HepG2 (cell line): Measurements from ENCODE around the gene CEP97.
"Not testable (repeated sequence)": the region's sequence is repeated elsewhere in the genome, so short reads cannot be mapped to it uniquely, and the experiment has no call there.

Experiments used
- CREB1 ChIP-seq, 2 experiments: fragments of 450-650 bp in 1 of 2; IDR thresholded peaks; 2 replicates each; pipeline ENCODE4 v1.6.1; 2016 to 2017; ENCODE audit warnings: control low read depth in 1 of 2, mild to moderate bottlenecking in 1 of 2, missing compliant biosample characterization in 1 of 2, missing genetic modification characterization in 1 of 2
- FOXM1 ChIP-seq: sonication (generic); formaldehyde crosslinking; IDR thresholded peaks from 2 replicates; pipeline ENCODE4 v1.5.0; 2020; ENCODE audit warnings: missing genetic modification reagents
- GABPA ChIP-seq, 2 experiments: IDR thresholded peaks; 2 replicates each; pipeline ENCODE4 v1.6.1; 2011 to 2016; ENCODE audit warnings: low read depth in 2 of 2, low read length in 1 of 2, missing biosample characterization in 1 of 2, missing genetic modification characterization in 1 of 2
- IRF2 ChIP-seq: IDR thresholded peaks from 2 replicates; pipeline ENCODE4 v1.6.1; 2018; ENCODE audit warnings: missing genetic modification reagents, missing compliant biosample characterization
- JUND ChIP-seq: sonication (generic); formaldehyde crosslinking; IDR thresholded peaks from 2 replicates; pipeline ENCODE4 v1.8.0; 2022; ENCODE audit warnings: mild to moderate bottlenecking, missing genetic modification reagents
- KMT2B ChIP-seq: IDR thresholded peaks from 2 replicates; pipeline ENCODE4 v1.6.1; 2016; ENCODE audit warnings: missing genetic modification reagents, missing compliant biosample characterization
- NR2F2 ChIP-seq: IDR thresholded peaks from 2 replicates; pipeline ENCODE4 v1.6.1; 2012; ENCODE audit warnings: low read depth, inconsistent platforms, borderline replicate concordance
- PHF21A ChIP-seq: sonication (generic); formaldehyde crosslinking; IDR thresholded peaks from 2 replicates; pipeline ENCODE4 v1.5.0; 2020; ENCODE audit warnings: mild to moderate bottlenecking, missing genetic modification reagents
- POLR2A ChIP-seq, 2 experiments: IDR thresholded peaks; 2 replicates each; pipeline ENCODE4 v1.6.1; 2011; ENCODE audit warnings: low read depth in 2 of 2, low read length in 2 of 2, mild to moderate bottlenecking in 1 of 2, moderate library complexity in 1 of 2; ENCODE audit not compliant: insufficient read depth in 1 of 2
- RXRA ChIP-seq: sonication (generic); formaldehyde crosslinking; IDR thresholded peaks from 2 replicates; pipeline ENCODE4 v1.5.1; 2020; ENCODE audit warnings: missing genetic modification reagents
- TCF7L2 ChIP-seq: IDR thresholded peaks from 2 replicates; pipeline ENCODE4 v1.6.1; 2011; ENCODE audit warnings: mild to moderate bottlenecking, low read depth, low read length, moderate library complexity
- ZNF607 ChIP-seq: sonication (generic); formaldehyde crosslinking; IDR thresholded peaks from 2 replicates; pipeline ENCODE4 v1.5.1; 2020; ENCODE audit warnings: missing genetic modification reagents, mild to moderate bottlenecking, borderline replicate concordance
- TF ChIP-seq, protein P1 (sequence below): IDR thresholded peaks from 2 replicates; pipeline ENCODE4 v1.6.1; 2012; ENCODE audit warnings: inconsistent platforms
- TF ChIP-seq, protein P2 (sequence below): sonication (generic); formaldehyde crosslinking; IDR thresholded peaks from 2 replicates; pipeline ENCODE4 v1.4.0; 2020; ENCODE audit warnings: low read depth, missing genetic modification reagents

DNA sequence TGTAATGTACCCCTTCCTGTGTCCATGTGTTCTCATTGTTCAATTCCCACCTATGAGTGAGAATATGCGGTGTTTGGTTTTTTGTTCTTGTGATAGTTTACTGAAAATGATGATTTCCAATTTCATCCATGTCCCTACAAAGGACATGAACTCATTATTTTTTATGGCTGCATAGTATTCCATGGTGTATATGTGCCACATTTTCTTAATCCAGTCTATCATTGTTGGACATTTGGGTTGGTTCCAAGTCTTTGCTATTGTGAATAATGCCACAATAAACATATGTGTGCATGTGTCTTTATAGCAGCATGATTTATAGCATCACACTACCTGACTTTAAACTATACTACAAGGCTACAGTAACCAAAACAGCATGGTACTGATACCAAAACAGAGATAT, 21.5 kb downstream of the CEP97 start:
- not testable (repeated sequence) for TF ChIP-seq PHF21A (CRISPR knock-in tag); NR2F2; CREB1 (IDR thresholded peaks at IDR 0.05); CREB1 (CRISPR knock-in tag; IDR thresholded peaks at IDR 0.05); IRF2; FOXM1; ZNF607 (CRISPR knock-in tag); KMT2B; POLR2A (IDR thresholded peaks at IDR 0.05; ENCODE audit: insufficient read depth in 1 of 2, low read depth in 2 of 2, low read length in 2 of 2); JUND (CRISPR knock-in tag); RXRA (CRISPR knock-in tag); TCF7L2; GABPA (IDR thresholded peaks at IDR 0.05; ENCODE audit: low read depth, low read length); GABPA (CRISPR knock-in tag; IDR thresholded peaks at IDR 0.05; ENCODE audit: low read depth)
- TF ChIP-seq, protein P1, sequence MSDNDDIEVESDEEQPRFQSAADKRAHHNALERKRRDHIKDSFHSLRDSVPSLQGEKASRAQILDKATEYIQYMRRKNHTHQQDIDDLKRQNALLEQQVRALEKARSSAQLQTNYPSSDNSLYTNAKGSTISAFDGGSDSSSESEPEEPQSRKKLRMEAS, result not testable (repeated sequence)
- TF ChIP-seq, protein P2, sequence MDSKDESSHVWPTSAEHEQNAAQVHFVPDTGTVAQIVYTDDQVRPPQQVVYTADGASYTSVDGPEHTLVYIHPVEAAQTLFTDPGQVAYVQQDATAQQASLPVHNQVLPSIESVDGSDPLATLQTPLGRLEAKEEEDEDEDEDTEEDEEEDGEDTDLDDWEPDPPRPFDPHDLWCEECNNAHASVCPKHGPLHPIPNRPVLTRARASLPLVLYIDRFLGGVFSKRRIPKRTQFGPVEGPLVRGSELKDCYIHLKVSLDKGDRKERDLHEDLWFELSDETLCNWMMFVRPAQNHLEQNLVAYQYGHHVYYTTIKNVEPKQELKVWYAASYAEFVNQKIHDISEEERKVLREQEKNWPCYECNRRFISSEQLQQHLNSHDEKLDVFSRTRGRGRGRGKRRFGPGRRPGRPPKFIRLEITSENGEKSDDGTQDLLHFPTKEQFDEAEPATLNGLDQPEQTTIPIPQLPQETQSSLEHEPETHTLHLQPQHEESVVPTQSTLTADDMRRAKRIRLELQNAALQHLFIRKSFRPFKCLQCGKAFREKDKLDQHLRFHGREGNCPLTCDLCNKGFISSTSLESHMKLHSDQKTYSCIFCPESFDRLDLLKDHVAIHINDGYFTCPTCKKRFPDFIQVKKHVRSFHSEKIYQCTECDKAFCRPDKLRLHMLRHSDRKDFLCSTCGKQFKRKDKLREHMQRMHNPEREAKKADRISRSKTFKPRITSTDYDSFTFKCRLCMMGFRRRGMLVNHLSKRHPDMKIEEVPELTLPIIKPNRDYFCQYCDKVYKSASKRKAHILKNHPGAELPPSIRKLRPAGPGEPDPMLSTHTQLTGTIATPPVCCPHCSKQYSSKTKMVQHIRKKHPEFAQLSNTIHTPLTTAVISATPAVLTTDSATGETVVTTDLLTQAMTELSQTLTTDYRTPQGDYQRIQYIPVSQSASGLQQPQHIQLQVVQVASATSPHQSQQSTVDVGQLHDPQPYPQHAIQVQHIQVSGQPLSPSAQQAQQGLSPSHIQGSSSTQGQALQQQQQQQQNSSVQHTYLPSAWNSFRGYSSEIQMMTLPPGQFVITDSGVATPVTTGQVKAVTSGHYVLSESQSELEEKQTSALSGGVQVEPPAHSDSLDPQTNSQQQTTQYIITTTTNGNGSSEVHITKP, result not testable (repeated sequence)
